ENCODE data around the gene C1orf159.
A peak's percentile ranks its signal among the peaks of the same experiment; 100 is the strongest.

Gene C1orf159

DNA sequence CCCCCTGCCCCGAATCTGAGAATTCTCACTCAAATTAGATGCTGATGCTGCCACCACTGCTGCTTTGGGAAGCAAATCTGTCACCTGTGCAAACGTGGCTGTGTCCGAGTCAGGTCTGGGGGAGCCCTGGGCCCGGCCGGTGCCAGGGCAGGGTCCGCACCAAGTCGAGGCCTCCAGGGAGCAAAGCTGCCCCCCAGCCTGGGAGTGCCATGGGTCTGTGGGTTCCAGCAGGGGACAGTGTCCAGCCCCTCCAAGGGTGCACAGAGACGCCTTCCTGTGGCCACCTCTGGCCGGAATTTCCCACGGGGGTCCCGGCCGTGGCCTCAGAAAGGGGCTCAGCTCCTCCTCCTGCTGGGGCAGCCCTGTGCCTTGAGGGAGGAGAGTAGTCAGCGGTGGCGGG lies 30.1 kb upstream of the C1orf159 start:
- H3K4me3 ChIP-seq (ENCODE audit: low read depth, low read length) = no peak overlapping the region
- TF ChIP-seq POLR2A (IDR thresholded peaks at IDR 0.05; ENCODE audit: extremely low read depth, insufficient read length) (no peak), MYC (IDR thresholded peaks at IDR 0.05; ENCODE audit: low read depth, low read length) (no peak)
- TF ChIP-seq, protein P1, sequence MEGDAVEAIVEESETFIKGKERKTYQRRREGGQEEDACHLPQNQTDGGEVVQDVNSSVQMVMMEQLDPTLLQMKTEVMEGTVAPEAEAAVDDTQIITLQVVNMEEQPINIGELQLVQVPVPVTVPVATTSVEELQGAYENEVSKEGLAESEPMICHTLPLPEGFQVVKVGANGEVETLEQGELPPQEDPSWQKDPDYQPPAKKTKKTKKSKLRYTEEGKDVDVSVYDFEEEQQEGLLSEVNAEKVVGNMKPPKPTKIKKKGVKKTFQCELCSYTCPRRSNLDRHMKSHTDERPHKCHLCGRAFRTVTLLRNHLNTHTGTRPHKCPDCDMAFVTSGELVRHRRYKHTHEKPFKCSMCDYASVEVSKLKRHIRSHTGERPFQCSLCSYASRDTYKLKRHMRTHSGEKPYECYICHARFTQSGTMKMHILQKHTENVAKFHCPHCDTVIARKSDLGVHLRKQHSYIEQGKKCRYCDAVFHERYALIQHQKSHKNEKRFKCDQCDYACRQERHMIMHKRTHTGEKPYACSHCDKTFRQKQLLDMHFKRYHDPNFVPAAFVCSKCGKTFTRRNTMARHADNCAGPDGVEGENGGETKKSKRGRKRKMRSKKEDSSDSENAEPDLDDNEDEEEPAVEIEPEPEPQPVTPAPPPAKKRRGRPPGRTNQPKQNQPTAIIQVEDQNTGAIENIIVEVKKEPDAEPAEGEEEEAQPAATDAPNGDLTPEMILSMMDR (IDR thresholded peaks at IDR 0.05; ENCODE audit: low read depth, low read length) = no peak
- TF ChIP-seq, protein P2, sequence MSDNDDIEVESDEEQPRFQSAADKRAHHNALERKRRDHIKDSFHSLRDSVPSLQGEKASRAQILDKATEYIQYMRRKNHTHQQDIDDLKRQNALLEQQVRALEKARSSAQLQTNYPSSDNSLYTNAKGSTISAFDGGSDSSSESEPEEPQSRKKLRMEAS (IDR thresholded peaks at IDR 0.05; ENCODE audit: low read depth, low read length) = no peak
- DNase-seq (ENCODE audit: low read depth) = no peak

DNA sequence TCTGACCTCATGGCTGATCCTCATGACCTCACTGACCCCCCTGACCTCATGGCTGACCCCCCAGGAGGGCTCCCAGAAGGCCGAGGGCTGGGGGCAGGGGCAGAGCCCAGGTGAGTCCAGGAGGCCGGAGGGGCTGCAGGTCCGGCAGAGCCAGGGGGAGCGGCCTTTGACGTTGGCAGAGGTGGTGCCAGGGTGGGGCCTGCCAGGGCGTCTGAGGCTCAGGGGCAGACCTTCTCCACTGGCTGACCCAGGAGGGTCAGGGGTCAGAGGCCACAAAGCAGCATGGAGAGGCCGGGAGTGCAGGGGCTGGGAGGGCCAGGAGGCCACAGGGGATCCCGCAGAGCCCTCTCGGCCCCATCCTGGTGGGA lies 29.6 kb upstream of the C1orf159 start:
- no peak for DNase-seq (ENCODE audit: low read depth)
- H3K4me3 ChIP-seq (ENCODE audit: low read depth, low read length) = no peak overlapping the region
- TF ChIP-seq MYC (IDR thresholded peaks at IDR 0.05; ENCODE audit: low read depth, low read length) (no peak), POLR2A (IDR thresholded peaks at IDR 0.05; ENCODE audit: extremely low read depth, insufficient read length) (no peak)
- TF ChIP-seq, protein P1 (IDR thresholded peaks at IDR 0.05; ENCODE audit: low read depth, low read length) = no peak
- TF ChIP-seq, protein P2 (IDR thresholded peaks at IDR 0.05; ENCODE audit: low read depth, low read length) = no peak

DNA sequence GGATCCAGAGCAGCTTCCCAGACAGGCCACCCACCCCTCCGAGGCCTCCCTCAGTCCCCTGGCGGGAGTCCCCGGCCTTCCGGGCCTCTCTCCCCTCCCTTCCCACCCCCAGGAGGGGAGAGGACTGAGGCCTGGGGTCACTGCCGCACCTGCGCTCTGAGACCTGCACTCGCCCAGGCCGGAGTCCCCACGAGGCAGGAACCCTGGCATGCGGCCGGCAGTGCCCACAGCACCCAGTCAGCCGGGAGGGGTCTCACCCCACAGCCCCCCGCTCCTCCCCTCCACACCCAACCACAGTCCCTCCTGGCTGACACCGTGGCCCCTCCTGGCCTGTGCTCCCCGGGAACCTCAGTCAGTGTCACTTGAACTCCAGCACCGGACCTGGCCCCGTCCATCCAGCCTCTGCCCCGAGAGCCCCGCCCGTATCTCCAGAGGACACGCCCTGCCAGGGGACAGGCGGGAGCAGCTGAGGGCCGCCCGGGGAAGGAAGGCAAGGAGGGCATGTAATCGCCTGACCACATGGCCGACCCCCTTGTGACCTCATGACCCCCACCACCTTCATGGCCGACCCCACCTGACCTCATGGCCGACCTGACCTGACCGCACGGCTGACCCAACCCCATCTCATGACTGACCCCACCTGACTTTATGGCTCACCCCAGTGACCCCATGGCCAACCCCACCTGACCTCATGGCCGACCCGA lies 29.1 kb upstream of the C1orf159 start:
- no peak for DNase-seq (ENCODE audit: low read depth)
- no peak overlapping the region for H3K4me3 ChIP-seq (ENCODE audit: low read depth, low read length)
- TF ChIP-seq MYC (IDR thresholded peaks at IDR 0.05; ENCODE audit: low read depth, low read length) (no peak), POLR2A (IDR thresholded peaks at IDR 0.05; ENCODE audit: extremely low read depth, insufficient read length) (no peak)
- TF ChIP-seq, protein P2 (IDR thresholded peaks at IDR 0.05; ENCODE audit: low read depth, low read length) = 0 out of 2 replicates have a peak, but pooled peaks have one; percentile 8
- TF ChIP-seq, protein P1 (IDR thresholded peaks at IDR 0.05; ENCODE audit: low read depth, low read length) = no peak

DNA sequence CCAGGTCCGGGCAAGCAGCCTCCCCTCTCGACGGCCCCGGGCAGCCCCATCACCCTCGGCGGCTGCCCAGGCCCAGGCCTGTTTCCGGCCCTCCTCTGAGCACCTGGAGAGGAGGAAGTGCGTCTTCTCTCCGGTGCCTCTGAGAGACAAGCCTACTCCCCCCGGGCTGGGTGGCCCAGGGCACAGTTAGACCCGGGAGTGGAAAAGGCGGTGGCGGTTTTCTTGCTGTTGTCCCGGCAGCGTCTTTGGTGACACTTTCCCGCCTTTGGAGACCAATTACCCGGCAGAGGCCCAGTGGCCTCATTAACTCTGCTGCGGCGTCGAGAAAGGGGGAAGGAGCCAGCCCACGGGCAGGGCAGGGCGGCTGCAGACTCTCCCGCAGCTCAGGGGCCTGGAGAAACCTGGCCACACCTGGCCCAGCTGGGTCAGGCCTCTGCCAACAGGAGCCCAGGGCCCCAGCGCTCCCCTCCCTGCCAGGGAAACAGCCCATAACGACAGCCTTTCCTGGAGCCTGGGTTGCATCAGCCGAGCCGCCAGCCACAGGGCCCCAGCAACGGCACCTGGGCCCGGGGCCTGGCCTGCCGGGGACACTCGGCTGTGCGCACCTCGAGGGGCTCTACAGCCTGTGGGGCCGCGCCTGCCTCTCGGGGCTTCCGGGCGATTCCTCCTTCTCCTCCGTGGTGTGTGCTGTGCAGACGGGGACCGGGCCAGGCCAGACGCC lies 28.4 kb upstream of the C1orf159 start:
- TF ChIP-seq, protein P2 (IDR thresholded peaks at IDR 0.05; ENCODE audit: low read depth, low read length) = peak; percentile 14; the same call in 1 of the 2 replicates
- TF ChIP-seq, protein P1 (IDR thresholded peaks at IDR 0.05; ENCODE audit: low read depth, low read length) = no peak
- TF ChIP-seq POLR2A (IDR thresholded peaks at IDR 0.05; ENCODE audit: extremely low read depth, insufficient read length) (no peak), MYC (IDR thresholded peaks at IDR 0.05; ENCODE audit: low read depth, low read length) (no peak)
- peak; percentile 53 for DNase-seq (ENCODE audit: low read depth)
- no peak overlapping the region for H3K4me3 ChIP-seq (ENCODE audit: low read depth, low read length)

DNA sequence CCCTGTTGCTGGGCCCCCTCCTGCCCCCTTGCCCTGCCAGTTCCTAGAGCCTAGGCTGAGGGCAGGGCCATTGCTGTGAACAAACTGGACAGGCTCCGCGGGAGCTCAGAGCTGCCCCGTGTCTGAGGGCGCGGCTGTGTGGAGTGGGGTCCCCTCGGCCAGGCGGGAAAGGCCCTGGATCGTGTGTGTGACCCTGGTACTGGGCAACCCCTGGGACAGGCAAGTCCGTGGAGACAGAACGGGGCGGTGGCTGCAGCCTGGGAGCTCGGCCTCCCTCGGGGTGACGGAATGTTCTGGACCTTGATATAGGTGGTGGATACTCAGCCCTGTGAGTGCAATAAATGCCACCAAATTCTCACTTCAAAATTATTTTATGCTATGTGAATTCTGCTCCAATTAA lies 27.7 kb upstream of the C1orf159 start:
- no peak for DNase-seq (ENCODE audit: low read depth)
- no peak overlapping the region for H3K4me3 ChIP-seq (ENCODE audit: low read depth, low read length)
- TF ChIP-seq MYC (IDR thresholded peaks at IDR 0.05; ENCODE audit: low read depth, low read length) = no peak
- TF ChIP-seq, protein P1 (IDR thresholded peaks at IDR 0.05; ENCODE audit: low read depth, low read length) = no peak
- no peak for TF ChIP-seq POLR2A (IDR thresholded peaks at IDR 0.05; ENCODE audit: extremely low read depth, insufficient read length)
- TF ChIP-seq, protein P2 (IDR thresholded peaks at IDR 0.05; ENCODE audit: low read depth, low read length) = no peak
